Suprapubic skin (tissue), 4 donors: ENCODE results near the gene ANO2.

Experiments
- EP300 ChIP-seq: sonication (generic); formaldehyde crosslinking; IDR thresholded peaks from one replicate; pipeline ENCODE4 v1.6.1; 2017; ENCODE audit warnings: antibody characterized with exemption
- POLR2AphosphoS5 ChIP-seq, 3 donors: sonication (generic); formaldehyde crosslinking; IDR thresholded peaks; one replicate each; pipeline ENCODE4 v1.6.1; 2017; ENCODE audit warnings: antibody characterized with exemption in 3 of 3
- TF ChIP-seq, protein P1 (sequence below), 2 donors: fragments of 200-600 bp in 1 of 2; fragments of 450-650 bp in 1 of 2; sonication (generic) in 1 of 2; IDR thresholded peaks; one replicate each; pipeline ENCODE4 v1.5.1; 2016 to 2019; ENCODE audit warnings: antibody characterized with exemption in 2 of 2, mild to moderate bottlenecking in 1 of 2, moderate library complexity in 1 of 2

- TF ChIP-seq, protein P1, sequence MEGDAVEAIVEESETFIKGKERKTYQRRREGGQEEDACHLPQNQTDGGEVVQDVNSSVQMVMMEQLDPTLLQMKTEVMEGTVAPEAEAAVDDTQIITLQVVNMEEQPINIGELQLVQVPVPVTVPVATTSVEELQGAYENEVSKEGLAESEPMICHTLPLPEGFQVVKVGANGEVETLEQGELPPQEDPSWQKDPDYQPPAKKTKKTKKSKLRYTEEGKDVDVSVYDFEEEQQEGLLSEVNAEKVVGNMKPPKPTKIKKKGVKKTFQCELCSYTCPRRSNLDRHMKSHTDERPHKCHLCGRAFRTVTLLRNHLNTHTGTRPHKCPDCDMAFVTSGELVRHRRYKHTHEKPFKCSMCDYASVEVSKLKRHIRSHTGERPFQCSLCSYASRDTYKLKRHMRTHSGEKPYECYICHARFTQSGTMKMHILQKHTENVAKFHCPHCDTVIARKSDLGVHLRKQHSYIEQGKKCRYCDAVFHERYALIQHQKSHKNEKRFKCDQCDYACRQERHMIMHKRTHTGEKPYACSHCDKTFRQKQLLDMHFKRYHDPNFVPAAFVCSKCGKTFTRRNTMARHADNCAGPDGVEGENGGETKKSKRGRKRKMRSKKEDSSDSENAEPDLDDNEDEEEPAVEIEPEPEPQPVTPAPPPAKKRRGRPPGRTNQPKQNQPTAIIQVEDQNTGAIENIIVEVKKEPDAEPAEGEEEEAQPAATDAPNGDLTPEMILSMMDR (IDR thresholded peaks at IDR 0.05), result no peak
- TF ChIP-seq POLR2AphosphoS5 (IDR thresholded peaks at IDR 0.05), result no peak
- no peak for TF ChIP-seq EP300
Observed at GRCh38 chr12:5554711-5555110, 390.3 kb downstream of the ANO2 start.
